ENCODE measurements around the gene ZNF416.

The ZNF416 gene

DNA sequence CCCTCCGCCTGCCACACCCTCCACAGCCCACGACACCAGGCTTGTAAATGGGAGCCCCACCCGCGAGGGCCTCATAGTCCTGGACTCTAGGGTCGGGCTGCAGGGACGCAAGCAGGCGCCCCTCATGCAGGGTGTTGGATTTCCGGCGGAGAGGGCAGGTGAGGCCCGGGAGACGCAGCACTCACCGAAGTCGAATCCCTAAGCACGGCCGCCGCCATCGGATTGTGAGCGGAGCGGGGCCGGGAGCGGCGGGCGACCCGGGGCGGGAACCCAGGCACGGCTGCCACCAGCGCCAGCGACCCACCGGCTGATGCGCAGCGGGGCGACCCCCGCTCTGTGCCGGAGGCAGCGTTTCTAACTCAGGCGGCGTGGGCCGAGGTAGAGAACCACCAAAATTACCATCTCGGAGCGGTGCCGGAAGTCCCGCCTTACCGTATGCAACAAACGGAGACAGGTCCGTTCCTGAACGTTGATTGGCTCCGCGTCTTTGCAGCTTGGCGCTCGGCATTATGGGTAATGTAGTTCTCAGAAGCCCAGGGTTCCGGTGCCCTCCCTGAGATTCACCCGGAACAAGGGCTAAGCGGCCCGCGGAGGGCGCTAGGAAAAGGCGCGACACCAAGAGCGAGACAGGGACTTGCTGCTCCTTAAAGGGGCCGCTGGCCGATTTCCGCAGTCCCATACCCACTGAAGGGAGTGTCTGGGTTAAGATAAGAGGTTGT, at the start of gene ZNF416:
TSS of gene ZNF416 (minus strand) at position 425 of the 719 bp plus-strand sequence. CDS start at position 218, 207 bp downstream.
- peak; percentile 92 for DNase-seq

DNA sequence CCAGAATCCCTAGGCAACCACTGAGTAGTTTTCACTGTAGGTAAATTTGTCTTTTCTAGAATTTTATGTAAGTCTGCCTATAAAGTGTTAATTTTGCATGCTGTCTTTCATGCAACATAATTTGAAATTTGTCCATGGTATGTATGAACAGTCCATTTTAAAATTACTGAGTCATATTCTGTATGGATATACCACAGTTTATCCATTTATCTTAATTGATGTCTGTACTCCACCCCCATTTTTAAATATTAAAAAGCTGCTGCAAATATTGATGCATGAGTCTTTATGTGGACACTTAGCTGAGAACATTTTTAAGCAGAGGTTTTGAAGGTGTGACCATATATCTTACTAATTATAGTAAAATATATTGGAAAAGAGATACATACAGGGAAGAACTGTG, 44.4 kb upstream of the ZNF416 start:
- no peak for DNase-seq

DNA sequence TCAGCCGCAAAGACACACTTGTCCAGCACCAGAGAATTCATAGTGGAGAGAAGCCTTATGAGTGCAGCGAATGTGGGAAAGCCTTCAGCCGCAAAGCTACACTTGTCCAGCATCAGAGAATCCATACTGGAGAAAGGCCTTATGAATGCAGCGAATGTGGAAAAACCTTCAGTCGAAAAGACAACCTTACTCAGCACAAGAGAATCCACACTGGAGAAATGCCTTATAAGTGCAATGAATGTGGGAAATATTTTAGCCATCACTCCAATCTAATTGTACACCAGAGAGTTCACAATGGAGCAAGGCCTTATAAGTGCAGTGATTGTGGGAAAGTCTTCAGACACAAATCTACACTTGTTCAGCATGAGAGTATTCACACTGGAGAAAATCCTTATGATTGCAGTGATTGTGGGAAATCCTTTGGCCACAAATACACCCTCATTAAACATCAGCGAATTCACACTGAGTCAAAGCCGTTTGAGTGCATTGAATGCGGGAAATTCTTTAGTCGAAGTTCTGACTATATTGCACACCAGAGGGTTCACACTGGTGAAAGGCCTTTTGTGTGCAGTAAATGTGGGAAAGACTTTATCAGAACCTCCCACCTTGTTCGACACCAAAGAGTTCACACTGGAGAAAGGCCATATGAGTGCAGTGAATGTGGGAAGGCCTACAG, 42.1 kb upstream of the ZNF416 start:
- DNase-seq, result no peak

DNA sequence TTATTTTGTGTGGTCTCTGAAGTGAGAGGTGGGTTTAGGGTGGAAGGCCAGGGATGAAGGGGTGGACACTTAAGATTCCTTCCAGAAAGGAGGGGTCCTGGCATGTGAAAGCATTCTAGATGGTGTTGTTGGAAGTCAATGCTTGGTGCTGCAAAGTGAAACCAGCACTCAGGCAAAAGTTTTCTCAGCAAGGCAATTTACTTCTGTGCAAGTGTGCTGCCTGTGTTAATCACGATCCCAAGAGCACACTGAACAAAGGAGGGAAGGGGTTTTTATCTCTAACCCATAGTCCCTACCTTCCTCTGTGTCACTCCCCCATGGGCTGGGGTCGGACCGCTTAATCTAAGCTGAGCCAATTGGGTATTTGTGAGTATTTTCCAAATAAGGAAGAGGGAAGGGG, 36.6 kb upstream of the ZNF416 start:
- no peak for DNase-seq

DNA sequence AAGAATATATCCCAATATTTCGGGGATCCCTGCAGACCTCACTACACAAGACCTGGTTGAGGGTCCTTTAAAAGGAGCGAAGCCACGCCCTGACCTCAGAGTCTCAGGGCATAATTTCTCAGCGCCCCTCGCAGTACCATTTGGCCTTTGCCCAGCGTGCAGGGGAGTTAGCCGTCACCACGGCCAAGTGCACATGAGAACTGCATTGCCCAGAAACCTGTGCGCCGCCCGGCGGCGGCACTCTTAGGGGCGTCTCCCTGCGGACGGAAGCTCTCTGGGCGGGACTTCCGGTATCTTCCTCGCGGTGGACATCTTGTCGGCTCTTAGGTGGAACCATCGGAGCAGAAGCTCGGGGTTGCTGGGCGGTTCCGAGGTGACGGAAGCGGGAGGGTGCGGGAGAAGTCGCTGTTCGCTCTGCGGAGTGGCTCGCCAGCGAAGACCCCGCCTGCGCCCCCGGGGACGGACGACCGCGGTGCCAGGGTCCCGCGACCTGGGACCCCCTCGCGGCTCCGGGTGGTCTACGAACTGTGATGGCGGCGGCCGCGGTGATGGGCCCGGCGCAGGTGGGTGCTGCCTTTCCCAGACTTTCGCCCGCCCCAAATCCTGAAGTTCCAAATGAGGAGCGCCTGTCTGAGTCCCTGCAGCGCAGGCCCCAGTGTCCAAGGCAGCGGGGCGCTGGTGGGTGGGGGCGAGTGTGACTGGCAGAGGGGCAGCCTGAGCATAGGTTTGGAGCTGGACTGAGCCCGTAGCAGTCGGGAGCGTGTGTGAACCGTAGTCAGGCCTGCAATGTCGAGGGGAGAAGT, 35.4 kb upstream of the ZNF416 start, which contains the start of gene ZNF134:
TSS of gene ZNF134 (plus strand) at position 302 of the 803 bp plus-strand sequence. CDS start 5,227 bp downstream, outside the sequence.
- peak; percentile 86 for DNase-seq

DNA sequence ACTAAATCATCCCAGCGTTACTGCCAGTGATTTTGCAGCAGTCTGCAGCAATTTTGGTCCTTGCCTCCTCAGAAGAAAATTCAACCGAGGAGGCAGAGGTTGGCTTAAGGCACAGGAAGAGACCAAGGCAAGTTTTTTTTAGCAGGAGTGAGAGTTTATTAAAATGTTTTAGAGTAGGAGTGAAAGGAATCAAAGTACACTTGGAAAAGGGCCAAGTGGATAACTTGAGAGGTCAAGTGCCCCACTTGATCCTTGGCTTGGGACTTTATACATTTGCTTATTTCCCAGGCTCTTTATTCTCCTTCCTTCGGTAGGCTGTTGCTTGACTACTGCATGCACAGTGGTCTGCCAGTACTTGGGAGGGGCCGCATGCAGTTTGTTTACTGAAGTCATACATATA, 32.4 kb upstream of the ZNF416 start:
- DNase-seq, result no peak

DNA sequence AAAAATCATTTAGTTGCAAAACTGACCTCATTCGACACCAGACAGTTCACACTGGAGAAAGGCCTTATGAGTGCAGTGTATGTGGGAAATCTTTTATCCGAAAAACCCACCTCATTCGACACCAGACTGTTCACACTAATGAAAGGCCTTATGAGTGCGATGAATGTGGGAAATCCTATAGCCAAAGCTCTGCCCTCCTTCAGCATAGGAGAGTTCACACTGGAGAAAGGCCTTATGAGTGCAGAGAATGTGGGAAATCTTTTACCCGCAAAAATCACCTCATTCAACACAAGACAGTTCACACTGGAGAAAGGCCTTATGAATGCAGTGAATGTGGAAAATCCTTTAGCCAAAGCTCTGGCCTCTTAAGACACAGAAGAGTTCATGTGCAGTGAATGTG, 28.2 kb upstream of the ZNF416 start:
- DNase-seq, result no peak

DNA sequence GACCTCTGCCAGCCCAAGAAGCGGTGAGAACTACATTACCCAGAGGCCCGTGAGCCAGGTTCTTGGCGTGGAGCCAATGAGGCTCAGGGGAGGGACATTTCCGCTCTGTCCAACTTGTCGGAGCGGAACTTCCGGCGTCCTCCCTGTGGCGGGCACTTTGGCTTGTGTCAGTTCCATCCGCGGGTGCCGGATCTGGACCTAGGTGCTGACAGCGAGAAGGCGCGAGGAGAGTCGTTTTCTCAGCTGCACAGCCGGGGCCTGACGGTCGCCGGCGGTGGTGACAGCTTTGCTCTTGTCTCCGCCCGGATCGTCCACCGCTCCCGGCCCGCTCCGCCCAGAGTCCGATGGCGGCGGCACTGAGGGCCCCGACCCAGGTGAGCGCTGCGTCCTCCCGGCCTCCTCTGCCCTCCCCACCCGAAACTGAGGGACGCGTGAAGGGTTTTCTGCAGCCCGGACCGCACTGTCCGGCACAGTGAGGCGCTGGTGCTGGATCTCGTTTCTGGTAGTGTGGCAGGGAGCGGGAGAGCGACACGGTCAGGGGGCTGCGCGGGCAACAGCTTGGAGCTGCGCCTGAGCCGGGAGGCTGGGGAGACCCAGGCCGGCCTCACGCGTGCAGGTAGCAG, 21.2 kb upstream of the ZNF416 start, which contains the start of gene ZNF530:
TSS of gene ZNF530 (plus strand) at position 125 of the 623 bp plus-strand sequence. CDS start 4,461 bp downstream, outside the sequence.
- DNase-seq, result peak; percentile 67

DNA sequence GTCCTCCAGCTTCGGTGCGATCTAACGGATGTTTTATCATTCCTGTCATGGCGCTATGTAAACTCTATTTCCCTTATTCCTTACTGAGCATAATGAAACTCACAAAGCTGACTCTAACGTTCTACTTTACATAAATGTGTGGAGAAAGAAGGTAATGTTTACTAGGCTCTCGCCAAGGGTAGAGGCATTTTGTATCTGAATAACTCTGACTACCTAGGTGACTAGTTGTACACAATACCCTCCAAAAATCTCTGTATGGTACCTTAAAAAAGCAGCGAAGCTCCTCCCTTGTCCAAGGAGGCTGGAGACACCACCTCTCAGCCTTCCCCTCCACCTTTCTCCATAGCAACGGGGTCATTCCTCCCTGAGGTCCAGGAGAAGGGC, 20.7 kb upstream of the ZNF416 start:
- no peak for DNase-seq

DNA sequence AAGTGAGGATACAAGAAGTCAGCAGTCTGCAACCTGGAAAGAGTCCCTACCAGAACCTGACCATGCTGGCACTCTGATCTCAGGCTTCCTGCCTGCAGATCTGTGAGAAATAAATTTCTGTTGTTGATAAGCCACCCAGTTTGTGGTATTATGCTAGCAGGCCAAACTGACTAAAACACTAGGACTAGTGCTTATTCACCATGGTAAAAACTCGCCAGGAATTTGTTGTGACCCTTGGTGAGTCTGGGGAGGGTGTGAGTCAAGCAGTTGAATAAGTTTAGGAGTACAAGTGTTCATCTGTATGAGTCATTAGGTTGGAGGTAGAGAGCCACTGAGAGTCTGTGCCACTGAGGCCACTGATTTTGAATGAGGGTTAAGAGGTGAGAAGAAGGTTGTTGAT, 8.8 kb upstream of the ZNF416 start:
- DNase-seq, result no peak

DNA sequence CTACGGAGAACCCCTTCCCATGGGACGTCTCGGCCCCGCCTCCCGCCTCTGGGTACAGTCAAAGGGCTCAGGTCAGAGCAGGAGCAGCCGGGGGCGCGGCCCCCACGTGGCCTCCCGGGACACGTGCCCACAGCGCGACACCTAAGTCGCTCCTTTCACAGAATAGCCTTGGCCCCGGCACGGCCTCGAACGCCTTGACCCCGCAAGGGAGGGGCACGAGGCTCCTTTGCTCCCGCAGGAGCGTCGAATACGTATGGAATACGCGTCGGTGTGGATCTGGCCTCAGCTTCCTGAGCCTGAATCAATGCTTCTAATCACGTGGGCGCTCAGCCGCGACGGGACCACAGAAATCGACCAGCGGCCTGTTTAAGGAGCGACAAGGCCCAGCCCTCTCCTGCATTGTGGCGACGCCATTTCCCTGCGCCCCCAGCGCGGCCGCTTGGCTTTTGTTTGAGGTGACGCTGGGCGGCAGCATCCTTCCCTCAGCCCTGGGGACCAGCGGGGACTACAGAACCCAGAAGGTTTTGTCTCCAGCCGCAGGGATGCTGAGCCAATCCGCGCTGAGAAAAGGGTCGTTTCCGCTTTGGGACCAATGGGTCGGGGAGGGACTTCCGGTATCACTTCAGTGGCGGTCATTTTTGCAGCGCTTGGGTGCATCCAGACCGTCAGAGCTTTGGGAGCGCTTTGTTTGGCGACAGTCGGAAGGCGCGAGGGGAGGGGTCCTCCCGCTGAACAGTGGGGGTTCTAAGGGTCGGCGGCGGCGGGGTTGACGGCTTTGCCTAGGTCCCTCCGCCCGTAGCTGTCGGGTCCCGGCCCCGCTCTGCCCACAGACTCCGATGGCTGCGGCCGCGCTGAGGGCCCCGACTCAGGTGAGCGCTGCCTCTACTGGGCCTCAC, 5.1 kb upstream of the ZNF416 start, which contains the start of gene ZIK1:
TSS of gene ZIK1 (plus strand) at position 625 of the 896 bp plus-strand sequence. CDS start at position 837, 212 bp downstream.
- no peak for DNase-seq

DNA sequence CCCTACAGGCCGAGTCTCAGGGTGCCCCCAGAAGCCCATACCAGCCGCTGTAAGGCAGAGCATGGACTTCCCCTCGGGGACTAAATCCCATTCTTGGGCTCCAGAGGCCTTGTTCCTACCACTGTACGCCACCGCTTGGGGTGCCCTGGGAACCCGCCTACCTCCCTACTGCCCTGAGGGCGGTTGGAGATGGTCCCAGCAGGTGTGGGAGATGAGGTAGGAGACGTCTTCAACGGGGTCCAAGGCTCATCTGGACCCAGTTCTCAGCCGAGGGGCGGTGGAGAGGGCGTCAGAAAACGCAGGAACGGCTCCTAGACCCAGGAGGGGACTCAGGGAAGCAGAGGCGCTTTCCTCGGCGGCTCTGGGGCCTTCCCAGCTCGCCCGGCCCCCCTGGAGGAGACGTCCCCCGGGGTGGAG, 4.4 kb upstream of the ZNF416 start:
- DNase-seq, result no peak

DNA sequence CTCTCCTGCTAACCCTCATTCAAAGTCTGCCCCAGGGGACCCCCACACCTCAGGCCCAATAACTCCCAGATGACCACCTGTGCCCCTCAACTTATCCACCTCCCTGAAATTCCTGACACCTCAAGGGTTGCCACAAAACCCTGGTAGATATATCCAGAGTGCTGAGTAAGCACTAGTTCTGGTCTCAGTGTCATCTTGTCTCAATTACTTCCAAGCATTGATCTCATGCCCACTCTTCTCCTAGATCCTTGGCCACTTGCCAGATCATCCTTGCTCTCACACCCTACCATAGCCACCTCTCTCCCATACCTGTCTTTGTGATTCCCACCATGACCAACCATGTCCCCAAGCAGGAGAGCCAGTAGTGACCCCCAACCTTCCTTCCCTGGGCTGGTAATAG, 2.0 kb downstream of the ZNF416 start:
- DNase-seq, result no peak

DNA sequence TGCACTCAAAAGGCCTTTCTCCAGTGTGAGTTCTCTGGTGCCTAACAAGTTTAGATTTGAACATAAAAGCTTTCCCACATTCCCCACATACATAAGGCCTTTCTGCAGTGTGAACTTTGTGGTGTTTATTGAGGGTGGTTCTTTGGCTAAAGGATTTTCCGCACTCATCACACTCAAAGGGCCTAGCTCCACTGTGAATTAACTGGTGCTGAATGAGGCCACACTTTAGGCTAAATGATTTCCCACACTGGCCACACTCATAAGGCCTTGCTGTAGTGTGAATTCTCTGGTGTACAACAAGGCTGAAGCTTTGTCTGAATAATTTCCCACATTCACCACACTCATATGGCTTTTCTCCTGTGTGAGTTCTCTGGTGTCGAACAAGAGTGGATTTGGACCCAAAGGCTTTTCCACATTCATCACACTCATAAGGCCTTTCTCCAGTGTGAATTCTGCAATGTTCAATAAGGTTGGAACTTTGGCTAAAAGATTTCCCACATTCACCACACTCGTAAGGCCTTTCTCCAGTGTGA, 6.2 kb downstream of the ZNF416 start:
- DNase-seq, result no peak

DNA sequence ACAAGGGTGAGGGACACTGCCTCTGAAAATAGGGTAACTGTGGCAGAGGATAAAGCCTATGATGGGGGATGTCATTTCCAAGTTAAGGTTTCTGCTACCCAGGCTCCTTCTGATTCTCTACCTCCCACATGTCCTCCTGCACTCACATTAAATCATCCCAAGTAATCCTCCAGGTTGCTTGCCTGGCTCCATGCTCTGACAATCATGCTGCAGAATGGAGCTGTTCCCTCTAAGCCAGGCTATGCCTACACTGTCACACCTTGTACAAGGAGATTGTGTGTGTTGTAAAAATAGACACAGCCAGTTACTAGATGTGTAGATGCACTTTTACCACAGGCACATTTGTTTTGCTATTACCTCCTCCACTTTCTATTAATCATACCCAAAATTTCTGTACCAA, 8.0 kb downstream of the ZNF416 start:
- no peak for DNase-seq

DNA sequence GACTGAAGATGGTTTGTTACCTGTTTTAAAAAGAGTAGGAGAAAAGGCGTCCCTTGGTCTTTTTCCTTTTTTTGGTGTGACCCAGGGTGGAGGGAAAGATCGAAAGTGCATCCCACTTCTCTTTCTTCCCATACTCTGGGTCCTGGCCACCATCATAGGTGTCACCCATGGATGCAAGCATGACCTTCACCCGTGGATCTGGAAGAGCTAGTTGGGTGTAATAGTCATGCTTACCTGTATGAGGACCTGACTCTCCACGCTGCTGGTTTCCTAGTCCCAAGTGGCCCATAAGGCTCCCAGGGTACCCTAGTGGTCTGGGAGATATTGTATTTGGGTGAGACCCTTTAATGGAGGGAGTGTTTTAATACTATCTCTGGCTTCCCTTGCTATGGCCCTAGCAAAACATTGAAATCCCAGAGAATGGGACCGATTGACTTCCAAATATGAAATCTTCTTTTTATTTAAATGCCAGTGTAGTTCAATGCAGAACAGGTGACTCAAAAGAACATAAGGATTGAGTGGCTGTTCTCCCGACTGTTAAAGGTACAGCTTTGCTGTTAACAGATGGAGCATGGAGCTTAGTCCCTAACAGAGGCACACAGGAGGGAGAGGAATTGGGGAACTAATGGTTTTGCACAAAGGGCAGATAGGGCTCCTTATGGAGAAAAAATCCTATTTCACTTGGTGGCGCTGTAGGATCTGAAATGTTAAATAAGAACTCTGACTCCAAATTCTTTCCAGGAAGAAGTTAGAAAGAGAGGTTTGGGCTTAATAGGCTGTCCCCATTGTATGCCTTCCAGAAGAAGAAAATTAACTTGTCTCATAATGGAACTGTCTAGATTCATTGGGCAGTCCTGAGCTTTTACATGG, 12.1 kb downstream of the ZNF416 start:
- no peak for DNase-seq

DNA sequence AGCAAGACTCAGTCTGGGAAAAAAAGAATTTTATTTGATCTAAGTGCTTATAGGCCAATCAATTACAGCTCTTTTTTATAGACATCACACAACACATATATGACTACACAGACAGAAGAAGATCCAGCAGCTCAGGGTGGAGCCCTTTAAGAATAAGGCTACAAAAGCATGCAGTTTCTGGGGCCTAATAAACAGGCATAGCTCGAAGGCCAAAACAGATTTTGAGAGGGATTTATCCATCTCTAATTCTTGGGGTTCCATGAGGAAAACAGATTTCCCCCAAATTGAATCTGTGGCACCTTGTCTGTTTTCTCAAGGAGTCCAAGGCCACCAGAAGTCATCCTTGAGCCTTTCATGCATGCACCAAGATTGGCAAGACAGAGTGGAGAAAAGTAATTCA, 15.2 kb downstream of the ZNF416 start:
- DNase-seq, result no peak

DNA sequence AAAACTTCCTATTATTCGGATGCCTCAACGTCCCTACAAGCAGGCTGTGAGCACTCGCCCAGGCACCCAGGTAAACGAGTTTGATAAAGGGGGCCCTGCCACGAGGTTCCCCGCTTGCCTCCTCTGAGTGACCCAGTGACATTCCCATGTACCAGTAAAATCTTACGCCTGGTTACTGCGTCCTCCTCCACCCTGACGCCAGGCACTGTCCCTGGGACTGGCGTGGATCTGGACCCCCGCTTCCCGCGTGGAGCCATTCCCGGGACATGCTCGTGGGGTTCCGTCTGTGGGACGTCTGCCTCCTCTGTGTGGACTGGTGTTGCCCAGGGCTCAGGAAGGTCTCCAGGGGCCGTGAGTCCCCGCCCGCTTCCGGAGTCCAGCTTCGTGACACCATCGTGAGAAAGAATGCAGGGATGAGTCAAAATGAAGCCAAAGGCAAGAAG, 18.6 kb downstream of the ZNF416 start:
- DNase-seq, result no peak

DNA sequence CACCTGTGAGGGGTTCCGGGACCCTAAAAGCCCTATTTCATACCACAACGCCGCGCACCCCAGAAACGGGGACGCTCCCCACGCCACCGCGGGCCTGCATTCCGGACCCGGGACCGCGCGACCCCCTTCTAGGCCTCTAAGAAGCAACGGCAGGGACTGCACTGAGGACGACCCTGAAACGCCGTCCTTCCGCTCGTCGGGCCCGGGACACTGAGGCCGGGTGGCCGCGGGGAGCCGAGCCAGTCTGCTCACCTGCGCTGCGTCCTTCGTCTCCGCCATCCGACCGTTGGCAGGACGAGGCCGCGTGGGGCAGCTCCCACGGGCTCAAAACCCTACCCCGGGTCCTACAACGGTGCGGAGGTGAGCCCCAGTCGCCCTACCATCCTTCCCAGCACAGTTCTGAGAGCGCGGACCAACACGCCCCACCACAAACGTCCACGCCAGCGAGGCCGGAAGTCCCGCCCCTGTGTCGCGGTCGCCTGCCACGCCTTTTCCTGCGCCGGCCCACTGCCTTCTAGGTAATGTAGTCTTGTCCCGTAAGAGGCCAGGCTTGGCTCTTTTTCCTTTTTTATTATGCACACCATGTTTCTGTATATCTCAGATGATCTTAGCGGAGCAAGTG, 19.2 kb downstream of the ZNF416 start, which contains the start of gene ZNF550:
TSS of gene ZNF550 (minus strand) at position 460 of the 622 bp plus-strand sequence. CDS start at position 279, 181 bp downstream.
- peak; percentile 67 for DNase-seq

DNA sequence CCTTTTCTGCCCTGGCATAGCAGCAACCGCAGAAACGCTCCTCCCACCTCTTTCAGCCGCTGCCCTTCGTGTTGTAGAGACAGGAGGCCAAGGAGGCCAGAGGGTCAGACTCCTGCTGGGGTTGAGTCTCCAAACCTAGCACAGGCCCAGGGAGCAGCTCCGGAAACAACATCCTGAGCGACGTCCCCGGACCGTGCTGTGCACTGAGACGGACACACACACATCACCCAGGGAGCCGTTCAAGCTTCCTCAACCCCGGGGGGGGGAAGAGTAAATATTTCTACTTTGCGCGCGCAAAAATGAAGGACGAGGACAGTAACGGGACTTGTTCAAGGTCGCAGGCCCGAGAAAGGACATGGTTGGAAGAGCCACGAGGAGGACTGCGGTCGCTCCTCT, 19.7 kb downstream of the ZNF416 start:
- no peak for DNase-seq
